SK-N-SH (cell line): Measurements from ENCODE around the gene RREB1.

Experiments
- EP300 ChIP-seq, 2 experiments: IDR thresholded peaks; 2 replicates each; pipeline versions ENCODE4 v1.4.0 to v1.6.1; 2012; ENCODE audit warnings: borderline replicate concordance in 1 of 2, low read depth in 1 of 2, low read length in 1 of 2
- FOXM1 ChIP-seq: IDR thresholded peaks from 2 replicates; pipeline ENCODE4 v1.4.0; 2012; ENCODE audit warnings: low read depth, mild to moderate bottlenecking
- MEF2A ChIP-seq: IDR thresholded peaks from 2 replicates; pipeline ENCODE4 v1.4.0; 2012; ENCODE audit warnings: low read depth, borderline replicate concordance
- NFIC ChIP-seq: IDR thresholded peaks from 2 replicates; pipeline ENCODE4 v1.4.0; 2012; ENCODE audit warnings: borderline replicate concordance
- POLR2AphosphoS5 ChIP-seq: IDR thresholded peaks from 2 replicates; pipeline ENCODE4 v1.6.1; 2012; ENCODE audit warnings: low read depth, low read length
- TF ChIP-seq, protein P1 (sequence below): fragments of 200-600 bp; sonication (generic); IDR thresholded peaks from 2 replicates; pipeline ENCODE4 v1.6.1; 2017; ENCODE audit warnings: antibody characterized with exemption, mild to moderate bottlenecking, moderate library complexity

DNA sequence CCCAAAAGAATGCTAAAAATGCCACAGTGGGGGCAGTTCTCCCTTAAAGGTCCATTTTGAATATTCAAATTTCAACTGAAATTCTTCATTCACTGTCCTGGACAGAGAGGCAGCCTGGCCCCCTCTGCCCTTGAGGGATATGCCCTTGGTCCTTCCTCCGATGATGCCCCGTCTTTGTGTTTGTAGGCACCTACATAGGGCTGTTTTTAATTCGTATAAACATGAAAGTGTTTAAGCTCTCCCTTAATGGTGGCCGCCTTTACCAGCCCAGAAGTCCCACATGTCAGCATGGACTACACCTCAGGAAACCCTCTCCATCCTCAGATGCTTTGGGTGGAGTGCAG, 135.0 kb downstream of the RREB1 start:
- TF ChIP-seq EP300 (IDR thresholded peaks at IDR 0.05; ENCODE audit: borderline replicate concordance in 1 of 2, low read depth in 1 of 2, low read length in 1 of 2) (no peak), NFIC (no peak), MEF2A (no peak), POLR2AphosphoS5 (no peak), FOXM1 (no peak)
- TF ChIP-seq, protein P1, sequence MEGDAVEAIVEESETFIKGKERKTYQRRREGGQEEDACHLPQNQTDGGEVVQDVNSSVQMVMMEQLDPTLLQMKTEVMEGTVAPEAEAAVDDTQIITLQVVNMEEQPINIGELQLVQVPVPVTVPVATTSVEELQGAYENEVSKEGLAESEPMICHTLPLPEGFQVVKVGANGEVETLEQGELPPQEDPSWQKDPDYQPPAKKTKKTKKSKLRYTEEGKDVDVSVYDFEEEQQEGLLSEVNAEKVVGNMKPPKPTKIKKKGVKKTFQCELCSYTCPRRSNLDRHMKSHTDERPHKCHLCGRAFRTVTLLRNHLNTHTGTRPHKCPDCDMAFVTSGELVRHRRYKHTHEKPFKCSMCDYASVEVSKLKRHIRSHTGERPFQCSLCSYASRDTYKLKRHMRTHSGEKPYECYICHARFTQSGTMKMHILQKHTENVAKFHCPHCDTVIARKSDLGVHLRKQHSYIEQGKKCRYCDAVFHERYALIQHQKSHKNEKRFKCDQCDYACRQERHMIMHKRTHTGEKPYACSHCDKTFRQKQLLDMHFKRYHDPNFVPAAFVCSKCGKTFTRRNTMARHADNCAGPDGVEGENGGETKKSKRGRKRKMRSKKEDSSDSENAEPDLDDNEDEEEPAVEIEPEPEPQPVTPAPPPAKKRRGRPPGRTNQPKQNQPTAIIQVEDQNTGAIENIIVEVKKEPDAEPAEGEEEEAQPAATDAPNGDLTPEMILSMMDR: no peak
